Breast epithelium (tissue), 3 donors: ENCODE data around the gene RPS10.

Experiments used
- POLR2A ChIP-seq: fragments of 450-650 bp; IDR thresholded peaks from one replicate; pipeline ENCODE4 v1.6.1; 2016; ENCODE audit warnings: antibody characterized with exemption, mild to moderate bottlenecking, moderate library complexity
- TF ChIP-seq, protein P1 (sequence below), 3 donors: fragments of 450-650 bp; IDR thresholded peaks; one replicate each; pipeline ENCODE4 v1.5.1; 2016 to 2017; ENCODE audit warnings: antibody characterized with exemption in 3 of 3, mild to moderate bottlenecking in 3 of 3, moderate library complexity in 3 of 3

DNA sequence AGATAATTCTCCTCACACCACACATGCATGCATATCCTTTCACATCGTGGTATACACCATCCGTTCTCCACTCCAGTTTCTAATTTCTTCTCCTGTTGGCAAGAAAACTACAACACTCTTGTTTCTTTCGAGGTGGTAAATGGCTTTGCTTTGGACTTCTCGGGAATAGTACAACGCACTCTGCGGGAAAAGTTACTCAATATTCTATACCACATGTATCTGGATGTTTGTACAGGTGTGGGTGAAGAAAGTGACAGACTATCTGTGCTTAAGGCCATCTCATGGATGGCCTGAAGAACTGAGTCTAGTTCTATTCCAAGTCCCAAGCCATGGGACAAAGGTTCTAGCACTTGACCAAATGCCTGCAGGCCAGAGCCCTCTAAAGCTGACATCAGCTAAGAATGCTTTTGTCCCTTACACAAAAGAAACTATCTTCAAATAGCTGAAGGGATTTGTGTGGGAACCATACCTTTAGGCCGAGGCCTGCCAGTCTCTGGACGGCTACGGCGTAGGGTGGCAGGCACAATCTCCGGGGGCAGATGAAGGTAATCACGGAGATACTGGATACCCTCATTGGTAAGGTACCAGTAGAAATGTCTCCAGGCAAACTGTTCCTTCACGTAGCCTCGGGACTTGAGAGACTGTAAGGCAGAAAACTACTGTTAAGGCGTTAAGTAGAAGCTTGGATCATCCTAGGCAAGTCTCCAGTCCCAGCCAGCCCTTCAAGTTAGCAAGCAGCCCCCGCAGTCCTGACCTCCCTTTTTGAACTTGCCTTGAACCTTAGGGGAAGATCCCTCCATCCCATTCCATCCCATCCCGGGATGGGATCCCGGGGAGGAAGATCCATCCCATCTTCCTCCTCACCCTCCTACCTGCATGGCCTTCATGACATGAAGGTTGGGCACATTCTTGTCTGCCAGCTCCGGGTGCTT is 1.4 kb downstream of the RPS10 start:
- TF ChIP-seq, protein P1, sequence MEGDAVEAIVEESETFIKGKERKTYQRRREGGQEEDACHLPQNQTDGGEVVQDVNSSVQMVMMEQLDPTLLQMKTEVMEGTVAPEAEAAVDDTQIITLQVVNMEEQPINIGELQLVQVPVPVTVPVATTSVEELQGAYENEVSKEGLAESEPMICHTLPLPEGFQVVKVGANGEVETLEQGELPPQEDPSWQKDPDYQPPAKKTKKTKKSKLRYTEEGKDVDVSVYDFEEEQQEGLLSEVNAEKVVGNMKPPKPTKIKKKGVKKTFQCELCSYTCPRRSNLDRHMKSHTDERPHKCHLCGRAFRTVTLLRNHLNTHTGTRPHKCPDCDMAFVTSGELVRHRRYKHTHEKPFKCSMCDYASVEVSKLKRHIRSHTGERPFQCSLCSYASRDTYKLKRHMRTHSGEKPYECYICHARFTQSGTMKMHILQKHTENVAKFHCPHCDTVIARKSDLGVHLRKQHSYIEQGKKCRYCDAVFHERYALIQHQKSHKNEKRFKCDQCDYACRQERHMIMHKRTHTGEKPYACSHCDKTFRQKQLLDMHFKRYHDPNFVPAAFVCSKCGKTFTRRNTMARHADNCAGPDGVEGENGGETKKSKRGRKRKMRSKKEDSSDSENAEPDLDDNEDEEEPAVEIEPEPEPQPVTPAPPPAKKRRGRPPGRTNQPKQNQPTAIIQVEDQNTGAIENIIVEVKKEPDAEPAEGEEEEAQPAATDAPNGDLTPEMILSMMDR (IDR thresholded peaks at IDR 0.05), result no peak
- no peak for TF ChIP-seq POLR2A
